Stimulated activated naive CD8-positive, alpha-beta T cell treated with anti-CD3 and anti-CD28 coated beads, Interleukin-15, Interleukin-2, amounts not matched to agents 100 ng/mL and 50 ng/mL, for 24 hours (primary cell): ENCODE results near the gene CREG2.
"Not testable (repeated sequence)": the region's sequence is repeated elsewhere in the genome, so short reads cannot be mapped to it uniquely, and the experiment has no call there.

Experiments used
- H3K27ac Mint-ChIP-seq: one replicate; pipeline ENCODE4 v1.8.0; 2021; ENCODE audit warnings: mild to moderate bottlenecking, mixed read lengths
- H3K27me3 Mint-ChIP-seq: one replicate; pipeline ENCODE4 v1.8.0; 2021; ENCODE audit warnings: mixed read lengths
- H3K36me3 Mint-ChIP-seq: one replicate; pipeline ENCODE4 v1.8.0; 2021; ENCODE audit warnings: low read depth, mixed read lengths
- H3K4me1 Mint-ChIP-seq: one replicate; pipeline ENCODE4 v1.8.0; 2021; ENCODE audit warnings: low read depth, mixed read lengths
- H3K4me3 Mint-ChIP-seq: one replicate; pipeline ENCODE4 v1.8.0; 2021; ENCODE audit warnings: mild to moderate bottlenecking, mixed read lengths
- H3K9me3 Mint-ChIP-seq: one replicate; pipeline ENCODE4 v1.8.0; 2021; ENCODE audit warnings: mixed read lengths

Gene CREG2

GRCh38 chr2:101331202-101331601 is 56.1 kb downstream of the CREG2 start:
- H3K27me3 Mint-ChIP-seq, result no peaks in the 10 kb centered on the region
- peaks cover 22% of the 10 kb centered on the region for H3K4me1 Mint-ChIP-seq
- H3K36me3 Mint-ChIP-seq, result no peaks in the 10 kb centered on the region
- no peak overlapping the region for H3K4me3 Mint-ChIP-seq
- no peaks in the 10 kb centered on the region for H3K9me3 Mint-ChIP-seq
- H3K27ac Mint-ChIP-seq, result no peak overlapping the region

GRCh38 chr2:101330253-101330933 is 56.9 kb downstream of the CREG2 start:
- Mint-ChIP-seq H3K27ac (peak overlapping the region; percentile 46), H3K9me3 (no peaks in the 10 kb centered on the region), H3K36me3 (no peaks in the 10 kb centered on the region), H3K4me3 (peak overlapping the region; percentile 21), H3K4me1 (peaks cover 22% of the 10 kb centered on the region), H3K27me3 (no peaks in the 10 kb centered on the region)

DNA sequence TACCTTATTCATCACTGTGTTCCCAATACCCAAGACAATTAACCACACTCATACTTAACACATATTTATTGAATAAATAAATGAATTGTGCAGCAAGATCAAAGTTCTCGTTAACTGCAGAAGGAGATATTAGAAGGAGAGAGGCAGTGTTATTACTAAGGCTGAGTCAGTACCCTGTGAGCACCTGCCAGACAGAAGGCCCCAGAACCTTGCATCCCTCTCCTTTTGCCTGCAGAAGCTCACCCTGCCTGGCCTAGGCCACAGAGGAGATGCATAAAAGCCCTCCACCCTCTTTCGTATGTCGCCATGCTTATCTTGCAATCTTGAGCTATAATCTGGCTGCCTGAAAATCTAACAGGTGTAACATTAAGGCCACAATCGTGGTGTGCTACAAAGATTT is 58.3 kb downstream of the CREG2 start:
- H3K36me3 Mint-ChIP-seq, result no peaks in the 10 kb centered on the region
- no peaks in the 10 kb centered on the region for H3K9me3 Mint-ChIP-seq
- no peak overlapping the region for H3K4me3 Mint-ChIP-seq
- no peaks in the 10 kb centered on the region for H3K27me3 Mint-ChIP-seq
- peak overlapping the region; percentile 34 for H3K27ac Mint-ChIP-seq
- H3K4me1 Mint-ChIP-seq, result peaks cover 19% of the 10 kb centered on the region

GRCh38 chr2:101328474-101329007 is 58.8 kb downstream of the CREG2 start:
- H3K9me3 Mint-ChIP-seq, result no peaks in the 10 kb centered on the region
- no peaks in the 10 kb centered on the region for H3K27me3 Mint-ChIP-seq
- H3K4me1 Mint-ChIP-seq, result peaks cover 14% of the 10 kb centered on the region
- H3K4me3 Mint-ChIP-seq, result no peak overlapping the region
- no peaks in the 10 kb centered on the region for H3K36me3 Mint-ChIP-seq
- H3K27ac Mint-ChIP-seq, result no peak overlapping the region

GRCh38 chr2:101327863-101328394 is 59.4 kb downstream of the CREG2 start:
- no peaks in the 10 kb centered on the region for H3K9me3 Mint-ChIP-seq
- H3K27me3 Mint-ChIP-seq, result no peaks in the 10 kb centered on the region
- no peak overlapping the region for H3K27ac Mint-ChIP-seq
- H3K36me3 Mint-ChIP-seq, result no peaks in the 10 kb centered on the region
- H3K4me1 Mint-ChIP-seq, result peaks cover 8% of the 10 kb centered on the region
- H3K4me3 Mint-ChIP-seq, result no peak overlapping the region

DNA sequence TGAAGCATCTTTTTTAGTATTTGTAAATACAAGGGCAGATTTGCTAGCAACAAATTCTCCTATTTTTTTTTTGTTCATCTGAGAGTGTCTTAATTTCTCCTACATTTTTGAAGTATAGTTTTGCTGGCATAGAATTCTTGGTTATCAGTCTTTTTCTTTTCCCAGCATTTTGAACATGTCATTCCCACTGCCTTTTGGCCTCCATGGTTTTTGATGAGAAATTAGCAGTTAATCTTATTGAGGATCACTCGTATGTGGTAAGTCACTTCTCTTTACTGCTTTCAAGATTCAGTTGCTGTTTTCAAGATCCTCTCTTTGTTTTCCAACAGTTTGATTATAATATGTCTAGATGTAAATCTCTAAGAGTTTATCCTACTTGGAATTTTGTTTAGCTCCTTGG is 61.9 kb downstream of the CREG2 start:
- H3K27me3 Mint-ChIP-seq, result no peaks in the 10 kb centered on the region
- no peak overlapping the region for H3K4me3 Mint-ChIP-seq
- no peaks in the 10 kb centered on the region for H3K4me1 Mint-ChIP-seq
- H3K9me3 Mint-ChIP-seq, result no peaks in the 10 kb centered on the region
- H3K36me3 Mint-ChIP-seq, result no peaks in the 10 kb centered on the region
- H3K27ac Mint-ChIP-seq, result no peak overlapping the region

DNA sequence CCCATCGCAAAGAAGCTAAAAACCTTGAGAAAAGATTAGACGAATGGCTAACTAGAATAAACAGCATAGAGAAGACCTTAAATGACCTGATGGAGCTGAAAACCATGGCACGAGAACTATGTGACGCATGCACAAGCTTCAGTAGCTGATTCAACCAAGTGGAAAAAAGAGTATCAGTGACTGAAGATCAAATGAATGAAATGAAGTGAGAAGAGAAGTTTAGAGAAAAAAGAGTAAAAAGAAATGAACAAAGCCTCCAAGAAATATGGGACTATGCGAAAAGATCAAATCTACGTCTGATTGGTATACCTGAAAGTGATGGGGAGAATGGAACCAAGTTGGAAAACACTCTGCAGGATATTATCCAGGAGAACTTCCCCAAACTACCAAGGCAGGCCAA is 70.7 kb downstream of the CREG2 start:
- not testable (repeated sequence) for H3K27ac Mint-ChIP-seq, H3K9me3 Mint-ChIP-seq, H3K36me3 Mint-ChIP-seq, H3K4me3 Mint-ChIP-seq, H3K27me3 Mint-ChIP-seq
- peaks cover 29% of the 10 kb centered on the region for H3K4me1 Mint-ChIP-seq

DNA sequence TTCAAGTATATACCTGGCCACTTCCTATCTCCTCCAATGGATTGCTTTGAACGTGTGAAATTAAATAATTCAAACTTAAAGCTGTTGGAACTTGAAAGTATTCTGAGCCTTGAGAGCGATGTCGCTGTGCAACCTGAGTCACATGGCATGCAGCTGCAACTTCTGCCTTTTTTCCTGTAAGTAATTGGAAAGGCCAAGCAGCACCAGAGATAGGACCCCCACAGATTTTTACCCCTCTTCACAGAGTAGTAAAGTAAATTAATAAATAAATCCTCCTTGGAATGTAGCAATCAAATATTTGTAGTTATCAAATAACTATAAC is 75.6 kb downstream of the CREG2 start:
- no peaks in the 10 kb centered on the region for H3K9me3 Mint-ChIP-seq
- H3K36me3 Mint-ChIP-seq, result peaks cover 2% of the 10 kb centered on the region
- H3K4me3 Mint-ChIP-seq, result peak overlapping the region; percentile 14
- peaks cover 69% of the 10 kb centered on the region for H3K4me1 Mint-ChIP-seq
- no peak overlapping the region for H3K27ac Mint-ChIP-seq
- H3K27me3 Mint-ChIP-seq, result no peaks in the 10 kb centered on the region

DNA sequence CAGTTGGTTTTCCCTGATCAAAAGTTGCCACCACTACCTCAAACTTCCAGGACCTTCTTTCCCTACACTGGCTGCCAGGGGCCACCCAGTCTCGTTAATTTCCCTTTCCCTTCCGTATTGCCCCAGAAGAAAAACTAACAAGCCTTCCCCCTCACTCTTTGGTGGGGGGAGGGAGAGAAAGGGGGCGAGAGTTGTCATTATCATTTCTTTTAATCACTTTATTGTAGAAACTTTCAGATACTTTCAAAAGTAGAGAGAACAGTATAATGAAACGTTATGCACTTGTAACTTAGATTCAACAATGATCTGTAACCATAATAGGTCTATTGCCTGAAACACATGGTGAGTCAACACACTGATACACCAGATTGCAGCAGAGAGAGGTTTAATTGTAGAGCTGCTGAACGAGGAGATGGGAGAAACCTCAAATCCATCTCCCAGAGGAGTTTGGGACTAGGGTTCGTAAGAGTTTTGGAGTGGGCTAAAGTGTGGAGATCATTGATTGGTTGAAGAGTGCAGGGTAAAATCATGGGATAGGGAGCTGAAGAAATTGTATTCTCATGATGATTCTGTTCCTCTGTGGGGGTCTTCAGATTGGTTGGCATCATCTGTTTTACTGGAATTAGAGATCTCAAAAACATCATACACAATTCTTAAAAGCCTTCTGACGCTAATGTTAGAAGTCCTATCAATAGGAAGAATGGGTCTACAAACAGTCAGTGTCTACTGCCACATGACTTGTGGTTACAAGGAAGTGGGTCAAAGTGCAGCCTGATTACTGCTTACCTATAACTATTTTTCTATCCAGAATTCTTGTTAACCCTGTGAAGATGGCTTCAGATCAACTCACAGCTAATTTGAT is 76.2 kb downstream of the CREG2 start:
- H3K36me3 Mint-ChIP-seq, result peaks cover 8% of the 10 kb centered on the region
- no peaks in the 10 kb centered on the region for H3K27me3 Mint-ChIP-seq
- peak overlapping the region; percentile 56 for H3K27ac Mint-ChIP-seq
- H3K4me3 Mint-ChIP-seq, result peak overlapping the region; percentile 33
- no peaks in the 10 kb centered on the region for H3K9me3 Mint-ChIP-seq
- H3K4me1 Mint-ChIP-seq, result peaks cover 69% of the 10 kb centered on the region

DNA sequence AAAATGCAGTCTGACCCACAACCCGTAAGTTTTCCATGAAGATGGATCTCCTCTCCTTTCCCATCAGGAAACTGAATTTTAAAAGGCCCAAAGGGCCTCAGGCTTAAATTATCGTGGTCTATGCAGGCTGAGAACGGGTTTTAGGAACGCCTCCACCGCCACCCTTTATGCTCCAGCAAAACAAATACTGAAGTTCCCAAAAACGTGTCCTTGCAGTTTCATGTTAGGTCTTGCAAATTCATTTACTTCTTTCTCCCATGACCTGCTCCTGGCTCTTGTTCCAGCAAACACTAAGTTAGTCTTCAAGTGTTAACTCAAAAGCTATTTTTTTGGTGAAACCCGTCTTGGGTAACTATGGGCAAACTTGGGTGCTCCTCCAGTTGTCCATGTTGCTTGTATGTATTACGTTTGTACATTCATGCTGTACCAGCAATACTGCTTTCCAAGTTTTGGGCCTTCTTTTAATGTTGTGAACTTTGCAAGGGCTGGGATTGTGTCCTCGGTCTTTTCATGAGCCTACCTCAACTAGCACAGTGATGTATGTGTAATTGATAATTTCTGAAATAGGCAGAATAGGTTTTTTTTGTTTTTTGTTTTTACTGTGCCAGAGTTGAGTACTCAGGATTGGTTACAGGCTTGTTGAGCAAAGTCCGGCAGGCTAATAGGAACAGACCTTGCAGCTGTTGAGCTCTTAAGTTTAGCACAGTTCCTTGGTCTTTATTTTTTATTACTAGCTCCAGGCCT is 77.0 kb downstream of the CREG2 start:
- Mint-ChIP-seq H3K4me1 (peaks cover 69% of the 10 kb centered on the region), H3K27ac (no peak overlapping the region), H3K27me3 (no peaks in the 10 kb centered on the region), H3K36me3 (peaks cover 16% of the 10 kb centered on the region), H3K9me3 (no peaks in the 10 kb centered on the region), H3K4me3 (no peak overlapping the region)

GRCh38 chr2:101308432-101309210 is 78.7 kb downstream of the CREG2 start, which contains the start of gene RNF149:
Gene RNF149 (minus strand): TSS chr2:101308701. CDS start chr2:101308588, 113 bp downstream.
- Mint-ChIP-seq H3K36me3 (peaks cover 25% of the 10 kb centered on the region), H3K4me1 (peaks cover 81% of the 10 kb centered on the region), H3K27ac (peak within 1 kb of the TSS; percentile 98), H3K27me3 (no peaks in the 10 kb centered on the region), H3K4me3 (peak within 1 kb of the TSS; percentile 95), H3K9me3 (no peaks in the 10 kb centered on the region)

DNA sequence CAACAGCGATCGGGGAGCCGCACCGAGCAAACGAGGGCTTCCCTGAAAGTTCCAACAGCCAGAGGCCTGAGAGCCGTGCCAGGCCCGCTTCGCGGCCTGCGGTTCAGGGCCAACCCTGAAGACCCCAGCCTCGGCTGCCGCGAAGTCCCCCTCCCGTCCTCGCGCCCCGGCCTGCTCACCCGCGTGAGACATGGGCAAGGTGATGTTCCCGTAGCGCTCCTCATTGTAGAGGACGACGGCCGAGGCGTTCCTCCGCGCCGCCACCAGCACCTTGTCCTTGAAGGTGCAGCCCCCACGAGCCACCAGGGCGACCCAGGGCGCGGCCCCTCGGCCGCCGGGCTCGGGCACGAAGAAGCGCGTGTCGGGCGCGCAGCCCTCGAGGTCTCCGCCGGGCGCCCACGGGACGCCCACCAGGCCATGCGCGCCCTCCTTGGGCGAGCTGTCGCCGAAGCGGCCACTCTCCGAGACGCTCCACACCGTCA is 79.3 kb downstream of the CREG2 start:
- Mint-ChIP-seq H3K27me3 (no peaks in the 10 kb centered on the region), H3K36me3 (peaks cover 29% of the 10 kb centered on the region), H3K4me3 (peak overlapping the region; percentile 95), H3K9me3 (no peaks in the 10 kb centered on the region), H3K4me1 (peaks cover 84% of the 10 kb centered on the region), H3K27ac (peak overlapping the region; percentile 98)

DNA sequence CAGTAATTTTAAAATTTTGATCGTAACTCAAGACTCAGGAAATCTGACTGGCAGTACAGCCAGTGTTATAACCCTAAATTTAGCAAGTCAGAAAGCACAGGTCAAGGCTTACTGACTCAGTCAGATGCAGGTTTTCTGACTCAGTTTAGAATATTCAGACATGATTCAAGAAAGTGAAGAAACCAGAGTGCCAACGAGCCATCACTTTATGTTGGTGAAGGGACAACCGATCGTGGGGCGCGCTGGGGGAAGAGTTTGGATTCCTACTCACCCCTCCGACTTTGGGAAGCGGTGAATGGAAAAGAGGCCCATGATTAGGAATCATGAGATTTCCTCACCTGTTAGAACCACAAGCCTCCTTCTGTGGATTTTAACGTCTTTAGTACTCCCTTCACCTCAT is 79.8 kb downstream of the CREG2 start:
- Mint-ChIP-seq H3K4me1 (peaks cover 88% of the 10 kb centered on the region), H3K4me3 (peak overlapping the region; percentile 95), H3K9me3 (no peaks in the 10 kb centered on the region), H3K36me3 (peaks cover 34% of the 10 kb centered on the region), H3K27ac (peak overlapping the region; percentile 98), H3K27me3 (no peaks in the 10 kb centered on the region)

- Mint-ChIP-seq H3K27me3 (no peaks in the 10 kb centered on the region), H3K4me3 (peak overlapping the region; percentile 95), H3K9me3 (no peaks in the 10 kb centered on the region), H3K36me3 (peaks cover 44% of the 10 kb centered on the region), H3K27ac (peak overlapping the region; percentile 98), H3K4me1 (peaks cover 88% of the 10 kb centered on the region)
These were observed 80.9 kb downstream of the CREG2 start for GRCh38 chr2:101306410-101306809.
